IgD-negative memory B cell (primary cell): ENCODE measurements around the gene CHST11. TPM values are rescaled to one million over a fixed set of nuclear protein-coding genes. Genes with fewer than 3 reads are reported as not detected.
"Not testable (repeated sequence)": the region's sequence is repeated elsewhere in the genome, so short reads cannot be mapped to it uniquely, and the experiment has no call there.

Experiments
- H3K27ac Mint-ChIP-seq, 3 donors: one replicate each; pipeline ENCODE4 v1.8.0; 2020 to 2022; ENCODE audit warnings: mild to moderate bottlenecking in 3 of 3, mixed read lengths in 3 of 3, moderate library complexity in 1 of 3
- H3K27me3 Mint-ChIP-seq: one replicate; pipeline ENCODE4 v1.8.0; 2021; ENCODE audit warnings: mixed read lengths
- H3K36me3 Mint-ChIP-seq: one replicate; pipeline ENCODE4 v1.8.0; 2020; ENCODE audit warnings: mild to moderate bottlenecking, mixed read lengths
- H3K4me1 Mint-ChIP-seq, 3 donors: one replicate each; pipeline ENCODE4 v1.8.0; 2020 to 2022; ENCODE audit warnings: mixed read lengths in 3 of 3, mild to moderate bottlenecking in 1 of 3
- H3K4me3 Mint-ChIP-seq, 4 donors: one replicate each; pipeline ENCODE4 v1.8.0; 2020 to 2022; ENCODE audit warnings: mild to moderate bottlenecking in 4 of 4, mixed read lengths in 4 of 4, moderate library complexity in 3 of 4
- H3K9me3 Mint-ChIP-seq, 3 donors: one replicate each; pipeline ENCODE4 v1.8.0; 2020 to 2021; ENCODE audit warnings: mixed read lengths in 3 of 3, mild to moderate bottlenecking in 1 of 3
- polyA plus RNA-seq: library from polyadenylated mRNA; unstranded; fragments of 300-500 nt; fragmentation: Illumina TruSeq; gene quantifications from one replicate; pipeline ENCODE4 v1.2.3, GENCODE V29; 2021

CHST11 gene
- polyA plus RNA-seq, 1 donor from 2014 or later = 41.7 TPM

DNA sequence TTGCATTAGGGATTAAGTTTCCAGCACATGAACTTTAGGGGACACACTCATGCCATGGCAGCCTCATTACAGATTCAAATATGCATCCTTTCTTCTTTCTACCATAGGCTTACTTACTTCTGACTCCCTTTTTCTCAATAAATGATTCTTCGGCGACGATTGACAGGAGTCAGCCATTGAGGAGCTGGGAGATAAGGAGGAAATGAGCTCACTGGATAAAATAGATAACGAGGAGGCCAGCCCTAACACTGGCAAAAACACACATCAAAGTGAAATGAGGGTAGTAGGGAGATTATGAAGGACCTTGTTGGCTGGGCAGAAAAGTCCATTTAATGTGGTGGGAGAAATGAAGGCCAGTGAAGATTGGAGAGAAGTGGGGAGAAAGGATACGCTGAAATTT lies 329.1 kb downstream of the CHST11 start:
- H3K4me3 Mint-ChIP-seq = no peak overlapping the region

DNA sequence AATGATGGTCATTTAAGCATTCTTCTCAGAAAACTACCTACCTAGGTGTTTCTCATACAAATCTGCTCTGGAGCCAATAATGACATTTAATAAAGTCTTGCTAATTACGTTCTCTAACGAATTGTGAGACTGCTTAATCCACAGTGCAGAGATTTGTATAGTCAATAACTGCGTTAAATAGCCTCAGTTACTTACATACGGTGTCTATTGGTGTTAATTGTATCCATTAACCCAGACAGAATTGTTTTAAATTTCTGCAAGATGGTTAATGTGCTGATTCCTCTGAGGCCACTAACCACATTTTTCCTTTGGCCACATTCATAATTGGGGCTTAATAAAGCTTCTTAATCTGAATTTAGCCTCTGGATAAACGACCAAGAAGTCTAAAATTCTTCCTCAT lies 329.6 kb downstream of the CHST11 start:
- Mint-ChIP-seq H3K9me3 (peaks cover 1 to 6% (median 1%) of the 10 kb centered on the region in 3 donors), H3K4me1 (peaks cover 4 to 6% (median 4%) of the 10 kb centered on the region in 3 donors), H3K4me3 (no peak overlapping the region), H3K27ac (no peak overlapping the region), H3K27me3 (peaks cover 2% of the 10 kb centered on the region), H3K36me3 (no peaks in the 10 kb centered on the region)

More for the DNA sequence above, 329.1 kb downstream of the CHST11 start:
- no peaks in the 10 kb centered on the region for H3K36me3 Mint-ChIP-seq
- H3K27ac Mint-ChIP-seq = no peak overlapping the region
- peaks cover 4 to 11% (median 6%) of the 10 kb centered on the region in 3 donors for H3K9me3 Mint-ChIP-seq
- H3K4me1 Mint-ChIP-seq = peaks cover 4 to 6% (median 4%) of the 10 kb centered on the region in 3 donors
- H3K27me3 Mint-ChIP-seq = peaks cover 2% of the 10 kb centered on the region

DNA sequence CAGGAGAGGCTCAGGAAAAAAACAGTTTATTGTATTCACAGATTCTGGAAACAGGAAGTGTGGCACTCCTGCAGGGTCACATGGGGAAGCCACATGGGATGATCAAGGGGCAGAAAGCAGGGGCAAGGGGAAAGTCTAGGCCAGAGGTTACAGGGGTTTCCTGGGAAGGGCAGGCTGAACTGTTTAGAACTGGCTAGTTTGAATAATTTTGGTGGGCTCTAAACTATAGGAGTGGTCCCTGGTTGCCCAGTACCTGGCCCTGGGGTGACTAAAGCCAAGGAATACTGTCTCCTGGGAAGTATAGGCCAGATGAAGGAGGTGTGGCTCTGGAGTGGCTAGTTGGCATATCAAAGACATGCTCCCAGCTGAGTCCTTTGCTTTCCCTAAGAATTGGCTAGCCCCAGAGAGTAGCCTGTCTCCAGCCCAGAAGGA lies 332.1 kb downstream of the CHST11 start:
- Mint-ChIP-seq H3K4me1 (peaks cover 4 to 9% (median 4%) of the 10 kb centered on the region in 3 donors), H3K27me3 (peaks cover 1% of the 10 kb centered on the region), H3K9me3 (no peaks in the 10 kb centered on the region), H3K4me3 (no peak overlapping the region), H3K27ac (no peak overlapping the region), H3K36me3 (peaks cover 2% of the 10 kb centered on the region)

DNA sequence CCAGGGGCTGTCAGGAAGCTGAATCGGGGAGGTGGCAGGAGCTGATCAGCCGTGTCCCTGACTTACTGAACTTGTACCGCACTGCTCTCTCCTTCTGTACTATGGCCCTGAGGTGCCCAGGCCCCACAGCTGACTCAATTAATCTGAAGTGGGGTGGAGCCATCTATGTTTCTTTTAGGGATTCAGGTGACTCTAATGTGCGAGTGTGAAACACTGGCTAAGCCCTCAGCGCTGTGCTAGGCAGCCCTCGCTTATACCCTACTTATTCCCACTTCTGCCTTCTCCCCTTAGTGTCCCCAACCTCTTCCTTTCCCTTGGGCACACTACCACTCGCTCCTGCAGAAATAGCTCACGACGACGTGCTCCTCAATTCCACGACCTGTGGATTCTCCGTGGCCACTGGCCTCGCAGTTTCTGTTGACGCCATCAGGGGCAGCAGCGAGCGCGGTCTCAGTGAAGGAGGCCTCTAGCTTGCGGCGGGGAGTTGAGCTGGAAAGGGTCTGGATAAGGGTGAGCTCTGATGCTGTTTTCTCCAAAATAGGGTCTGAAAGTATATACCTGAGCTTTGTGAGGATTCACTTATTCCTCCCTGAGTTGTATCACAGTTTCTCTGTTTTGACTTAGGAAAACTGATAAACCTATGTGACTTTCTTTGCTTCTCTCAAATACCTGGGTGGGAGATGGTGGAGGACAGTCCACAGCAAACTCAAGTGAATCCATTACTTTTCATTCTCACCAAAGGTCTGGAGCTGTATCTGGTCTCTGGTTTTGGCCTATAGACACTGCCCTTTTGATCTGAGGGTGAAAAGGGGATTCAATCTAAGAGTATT lies 333.8 kb downstream of the CHST11 start:
- H3K4me1 Mint-ChIP-seq = peaks cover 4 to 9% (median 4%) of the 10 kb centered on the region in 3 donors
- peaks cover 2% of the 10 kb centered on the region for H3K36me3 Mint-ChIP-seq
- peaks cover 1% of the 10 kb centered on the region for H3K27me3 Mint-ChIP-seq
- peak overlapping the region in 3 of 4 donors; percentile 75 to 91 (median 88) for H3K4me3 Mint-ChIP-seq
- no peaks in the 10 kb centered on the region for H3K9me3 Mint-ChIP-seq
- no peak overlapping the region for H3K27ac Mint-ChIP-seq

DNA sequence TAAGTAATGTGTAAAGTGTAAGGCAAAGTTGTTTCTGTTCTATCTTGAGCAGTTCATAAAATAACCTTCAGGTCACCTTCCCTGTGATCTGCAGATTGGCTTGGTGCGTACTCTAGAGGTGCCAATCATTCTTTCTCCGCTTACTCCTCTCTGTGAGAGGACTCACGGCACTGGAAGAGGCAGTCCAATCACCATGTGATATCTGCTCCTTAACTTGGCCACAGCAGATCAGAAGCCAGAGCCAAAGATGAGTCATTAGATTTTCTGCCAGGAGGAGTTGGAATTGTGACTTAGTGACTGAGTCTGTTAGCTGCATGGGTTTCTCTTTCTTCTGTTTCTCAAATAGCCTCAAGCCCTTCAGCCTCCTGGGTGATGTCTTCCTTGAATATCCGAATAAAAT lies 335.8 kb downstream of the CHST11 start:
- Mint-ChIP-seq H3K4me1 (peaks cover 4 to 9% (median 4%) of the 10 kb centered on the region in 3 donors), H3K36me3 (peaks cover 2% of the 10 kb centered on the region), H3K9me3 (no peaks in the 10 kb centered on the region), H3K27ac (no peak overlapping the region), H3K4me3 (no peak overlapping the region), H3K27me3 (no peaks in the 10 kb centered on the region)

DNA sequence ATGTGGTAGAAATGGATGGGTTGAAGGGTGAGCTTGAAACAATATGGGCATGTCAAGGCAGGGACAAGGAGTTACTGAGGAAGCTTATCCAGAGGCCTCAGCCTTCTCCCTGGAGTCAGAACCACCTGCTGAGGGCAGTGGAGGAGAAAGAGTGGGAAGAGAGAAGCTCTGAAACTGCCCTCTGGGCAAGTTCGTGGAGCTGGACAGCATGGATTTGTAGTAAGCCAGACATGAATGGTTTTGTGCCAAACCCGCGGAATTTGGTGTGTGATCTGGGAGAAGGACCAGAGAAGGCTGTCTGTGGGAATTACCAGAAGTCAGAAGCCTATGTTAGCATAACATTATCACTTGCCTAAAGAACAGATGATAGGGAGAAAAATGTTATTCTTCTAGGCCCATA lies 336.5 kb downstream of the CHST11 start:
- peaks cover 2% of the 10 kb centered on the region for H3K36me3 Mint-ChIP-seq
- peaks cover 4 to 9% (median 4%) of the 10 kb centered on the region in 3 donors for H3K4me1 Mint-ChIP-seq
- H3K4me3 Mint-ChIP-seq = no peak overlapping the region
- H3K9me3 Mint-ChIP-seq = no peaks in the 10 kb centered on the region
- H3K27ac Mint-ChIP-seq = no peak overlapping the region
- no peaks in the 10 kb centered on the region for H3K27me3 Mint-ChIP-seq

DNA sequence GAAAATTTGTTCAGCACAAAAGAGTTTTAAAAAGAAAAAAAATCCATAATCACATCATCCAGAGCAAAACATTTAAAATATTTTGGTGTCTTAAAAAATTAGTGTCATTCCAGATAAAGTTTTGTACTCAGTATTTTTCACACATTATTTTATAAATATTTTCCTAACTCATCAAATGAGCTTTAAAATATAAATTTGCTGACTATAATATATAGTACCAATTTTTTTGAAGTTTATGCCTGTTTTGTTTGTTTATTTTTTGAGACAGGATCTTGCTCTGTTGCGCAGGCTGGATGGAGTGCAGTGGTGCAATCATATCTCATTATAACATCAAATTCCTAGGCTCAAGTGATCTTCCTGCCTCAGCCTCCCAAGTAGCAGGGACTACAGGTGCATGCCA lies 337.2 kb downstream of the CHST11 start:
- Mint-ChIP-seq H3K4me3 (no peak overlapping the region), H3K4me1 (peaks cover 0 to 7% (median 4%) of the 10 kb centered on the region in 3 donors), H3K27ac (peak overlapping the region in 1 of 3 donors; percentile 9), H3K36me3 (peaks cover 2% of the 10 kb centered on the region), H3K27me3 (no peaks in the 10 kb centered on the region), H3K9me3 (no peaks in the 10 kb centered on the region)

DNA sequence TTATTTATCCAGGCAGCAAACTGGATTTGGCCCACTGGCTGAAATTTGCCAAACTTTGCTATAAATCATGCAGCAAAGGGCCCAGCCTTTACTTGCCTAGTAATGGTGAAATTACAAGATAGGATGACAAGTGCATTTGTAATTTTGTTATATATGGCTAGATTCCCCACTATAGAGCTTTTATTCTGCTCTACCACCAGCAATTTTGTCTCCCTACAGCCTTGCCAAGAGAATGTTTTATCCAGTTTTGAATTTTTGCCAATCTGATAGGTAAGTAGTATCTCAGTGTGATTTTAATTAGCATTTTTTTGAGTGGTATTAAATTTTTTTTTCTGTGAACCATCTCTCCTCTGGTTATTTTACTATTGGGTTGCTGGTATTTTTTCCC lies 339.7 kb downstream of the CHST11 start:
- H3K27me3 Mint-ChIP-seq = no peaks in the 10 kb centered on the region
- H3K4me3 Mint-ChIP-seq = no peak overlapping the region
- no peaks in the 10 kb centered on the region for H3K9me3 Mint-ChIP-seq
- no peak overlapping the region for H3K27ac Mint-ChIP-seq
- peaks cover 2% of the 10 kb centered on the region for H3K36me3 Mint-ChIP-seq
- peaks cover 0 to 3% (median 0%) of the 10 kb centered on the region in 3 donors for H3K4me1 Mint-ChIP-seq

DNA sequence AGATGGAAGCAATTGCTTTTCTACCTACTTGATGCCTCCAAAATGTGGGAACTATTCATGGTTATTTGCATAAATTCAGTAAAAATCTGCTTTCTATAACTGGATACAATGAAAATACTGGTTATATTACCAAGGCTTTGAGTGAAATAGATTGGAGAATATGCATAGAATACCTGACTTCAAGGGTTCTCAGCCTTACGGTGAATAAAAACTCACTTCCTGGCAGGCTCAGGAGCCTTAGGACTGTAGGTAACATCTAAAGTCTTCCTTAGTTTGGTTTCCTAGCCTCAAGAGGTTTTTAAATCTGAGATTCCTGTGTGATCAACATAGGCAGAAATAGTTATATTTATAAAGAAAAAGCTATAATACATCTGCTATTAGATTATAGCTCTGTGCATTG lies 342.7 kb downstream of the CHST11 start:
- no peaks in the 10 kb centered on the region for H3K9me3 Mint-ChIP-seq
- H3K4me1 Mint-ChIP-seq = no peaks in the 10 kb centered on the region
- H3K4me3 Mint-ChIP-seq = no peak overlapping the region
- H3K27ac Mint-ChIP-seq = no peak overlapping the region
- no peaks in the 10 kb centered on the region for H3K36me3 Mint-ChIP-seq
- no peaks in the 10 kb centered on the region for H3K27me3 Mint-ChIP-seq

DNA sequence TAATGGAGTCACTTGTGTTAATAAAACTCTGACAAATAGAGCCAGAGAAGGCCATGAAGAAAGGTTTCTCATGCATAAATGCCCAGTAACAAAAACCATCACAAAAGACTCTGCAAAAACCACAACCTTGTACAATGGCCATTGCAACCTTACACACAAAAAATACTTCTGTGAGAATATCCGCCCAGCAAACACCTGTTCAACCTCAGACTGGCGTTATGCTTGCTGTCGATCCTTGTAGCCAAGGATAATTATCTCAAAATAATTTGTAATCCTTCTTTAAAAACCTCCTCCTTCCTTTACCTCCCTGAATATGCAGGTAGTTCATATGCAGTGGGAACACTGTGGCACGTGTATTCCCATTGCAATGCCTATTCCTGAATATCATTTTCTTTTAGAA lies 344.3 kb downstream of the CHST11 start:
- Mint-ChIP-seq H3K27me3 (no peaks in the 10 kb centered on the region), H3K9me3 (no peaks in the 10 kb centered on the region), H3K4me1 (no peaks in the 10 kb centered on the region), H3K4me3 (no peak overlapping the region), H3K36me3 (no peaks in the 10 kb centered on the region), H3K27ac (no peak overlapping the region)

DNA sequence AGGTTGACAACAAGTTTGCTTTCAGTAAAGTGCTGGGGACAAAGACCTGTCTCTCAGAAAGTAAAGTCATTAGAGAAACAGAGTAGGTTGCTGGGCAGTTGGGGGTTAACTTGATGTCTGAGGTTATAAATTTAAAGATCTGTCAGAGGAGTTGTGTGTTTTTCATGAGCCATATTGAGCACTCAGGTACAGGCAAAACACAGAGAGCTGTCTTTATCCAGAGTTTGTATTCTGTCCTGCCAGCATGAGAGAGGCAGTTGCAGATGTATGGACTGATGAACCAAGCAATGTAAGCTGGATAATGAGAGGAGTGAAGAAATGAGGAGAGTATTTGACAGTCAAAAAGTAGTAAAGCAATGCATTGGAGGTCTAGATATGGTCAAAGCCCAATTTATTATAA lies 344.7 kb downstream of the CHST11 start:
- Mint-ChIP-seq H3K27me3 (no peaks in the 10 kb centered on the region), H3K4me1 (no peaks in the 10 kb centered on the region), H3K9me3 (no peaks in the 10 kb centered on the region), H3K36me3 (no peaks in the 10 kb centered on the region), H3K27ac (no peak overlapping the region), H3K4me3 (no peak overlapping the region)

DNA sequence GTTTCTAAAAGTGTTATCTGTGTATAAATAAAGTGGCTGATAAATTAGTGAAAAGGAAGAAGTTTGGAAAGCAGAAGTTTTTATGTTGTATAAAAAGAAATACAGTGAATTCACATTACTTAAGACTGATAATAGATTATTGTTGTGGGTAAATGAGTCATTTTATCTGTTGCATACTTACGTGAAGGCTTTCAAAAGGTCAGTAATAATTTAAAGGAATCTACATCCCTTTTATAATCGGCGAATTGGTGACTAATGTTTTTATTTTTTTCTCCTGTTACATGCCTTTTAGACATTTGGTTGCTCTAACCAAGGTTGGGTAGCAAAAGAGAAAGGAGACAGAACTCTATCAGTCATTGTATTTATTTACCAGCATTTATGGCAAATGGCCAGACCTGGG lies 345.5 kb downstream of the CHST11 start:
- Mint-ChIP-seq H3K27me3 (no peaks in the 10 kb centered on the region), H3K4me3 (no peak overlapping the region), H3K27ac (no peak overlapping the region), H3K36me3 (no peaks in the 10 kb centered on the region), H3K4me1 (no peaks in the 10 kb centered on the region), H3K9me3 (no peaks in the 10 kb centered on the region)

DNA sequence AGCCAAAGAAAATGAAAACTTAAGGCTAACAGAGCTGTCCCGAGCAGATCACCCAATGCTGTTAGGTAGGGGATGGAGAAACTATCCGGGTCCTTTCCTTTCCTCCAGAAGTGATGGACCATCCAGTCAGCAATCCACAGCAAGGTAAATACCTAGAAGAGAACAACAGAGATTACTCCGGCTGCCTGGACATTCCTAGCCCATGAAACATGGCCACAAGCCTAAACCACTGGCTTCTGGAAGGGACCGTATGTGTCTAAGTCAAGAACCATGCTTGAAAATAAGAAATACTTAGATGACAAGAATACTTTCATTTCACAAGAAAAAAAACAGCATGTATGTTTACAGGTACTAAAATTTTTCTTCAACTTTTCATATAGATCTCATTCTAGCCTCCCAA lies 348.4 kb downstream of the CHST11 start:
- no peaks in the 10 kb centered on the region for H3K27me3 Mint-ChIP-seq
- H3K4me1 Mint-ChIP-seq = peaks cover 9% of the 10 kb centered on the region in 3 donors
- no peaks in the 10 kb centered on the region for H3K9me3 Mint-ChIP-seq
- H3K27ac Mint-ChIP-seq = no peak overlapping the region
- H3K36me3 Mint-ChIP-seq = no peaks in the 10 kb centered on the region
- no peak overlapping the region for H3K4me3 Mint-ChIP-seq

DNA sequence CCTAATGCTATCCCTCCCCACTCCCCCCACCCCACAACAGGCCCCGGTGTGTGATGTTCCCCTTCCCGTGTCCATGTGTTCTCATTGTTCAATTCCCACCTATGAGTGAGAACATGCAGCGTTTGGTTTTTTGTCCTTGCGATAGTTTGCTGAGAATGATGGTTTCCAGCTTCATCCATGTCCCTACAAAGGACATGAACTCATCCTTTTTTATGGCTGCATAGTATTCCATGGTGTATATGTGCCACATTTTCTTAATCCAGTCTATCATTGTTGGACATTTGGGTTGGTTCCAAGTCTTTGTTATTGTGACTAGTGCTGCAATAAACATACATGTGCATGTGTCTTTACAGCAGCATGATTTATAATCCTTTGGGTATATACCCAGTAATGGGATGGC lies 349.4 kb downstream of the CHST11 start:
- not testable (repeated sequence) for H3K4me3 Mint-ChIP-seq, H3K27me3 Mint-ChIP-seq, H3K27ac Mint-ChIP-seq, H3K9me3 Mint-ChIP-seq, H3K36me3 Mint-ChIP-seq
- peaks cover 9 to 13% (median 10%) of the 10 kb centered on the region in 3 donors for H3K4me1 Mint-ChIP-seq

DNA sequence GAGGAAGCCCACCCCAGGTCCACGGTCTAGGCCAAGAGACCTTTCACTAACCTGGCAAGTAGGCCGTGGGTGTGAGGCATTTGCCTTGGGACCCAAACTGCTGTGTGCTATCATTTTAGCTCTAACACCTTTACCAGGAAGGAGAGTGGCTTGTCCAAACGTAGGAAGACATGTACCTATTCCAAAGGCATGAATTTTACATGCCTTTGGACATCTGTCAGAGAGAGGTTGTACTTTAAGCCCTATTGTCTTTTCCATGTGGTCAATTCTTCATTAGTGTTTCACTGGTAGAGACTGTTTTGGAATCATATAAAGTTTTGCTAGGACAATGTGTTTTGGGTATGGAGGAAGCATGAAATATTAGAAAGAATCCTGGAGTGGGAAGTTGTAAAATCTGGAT lies 352.5 kb downstream of the CHST11 start:
- Mint-ChIP-seq H3K36me3 (no peaks in the 10 kb centered on the region), H3K4me1 (peaks cover 9 to 13% (median 10%) of the 10 kb centered on the region in 3 donors), H3K9me3 (no peaks in the 10 kb centered on the region), H3K27me3 (no peaks in the 10 kb centered on the region), H3K4me3 (peak overlapping the region in 1 of 4 donors; percentile 39), H3K27ac (peak overlapping the region in 1 of 3 donors; percentile 49)
